ENCODE results near the gene DBP.
A peak's percentile ranks its signal among the peaks of the same experiment; 100 is the strongest.

Gene DBP

GRCh38 chr19:48654299-48655059, 17.3 kb upstream of the DBP start:
- no peaks in the 10 kb centered on the region for H3K4me1 ChIP-seq (ENCODE audit: control insufficient read depth, insufficient read depth, low read length, poor library complexity, severe bottlenecking)
- H3K27me3 ChIP-seq (replicated peaks; ENCODE audit: control insufficient read depth, insufficient read depth, low read length, poor library complexity, severe bottlenecking), result no peaks in the 10 kb centered on the region
- H3K36me3 ChIP-seq (ENCODE audit: control insufficient read depth, insufficient read depth, low read length), result no peaks in the 10 kb centered on the region
- H3K27ac ChIP-seq (ENCODE audit: insufficient read depth, low read length, poor library complexity, severe bottlenecking), result no peak overlapping the region
- no peak for DNase-seq
- no peak overlapping the region for H3K4me3 ChIP-seq (ENCODE audit: insufficient read depth, low read depth, low read length, poor library complexity, severe bottlenecking)
- no peaks in the 10 kb centered on the region for H3K9me3 ChIP-seq (ENCODE audit: control insufficient read depth, low read length)

GRCh38 chr19:48651683-48652048, 14.5 kb upstream of the DBP start:
- H3K27ac ChIP-seq (ENCODE audit: insufficient read depth, low read length, poor library complexity, severe bottlenecking), result no peak overlapping the region
- DNase-seq, result no peak
- no peaks in the 10 kb centered on the region for H3K9me3 ChIP-seq (ENCODE audit: control insufficient read depth, low read length)
- no peak overlapping the region for H3K4me3 ChIP-seq (ENCODE audit: insufficient read depth, low read depth, low read length, poor library complexity, severe bottlenecking)
- H3K36me3 ChIP-seq (ENCODE audit: control insufficient read depth, insufficient read depth, low read length), result no peaks in the 10 kb centered on the region
- H3K27me3 ChIP-seq (replicated peaks; ENCODE audit: control insufficient read depth, insufficient read depth, low read length, poor library complexity, severe bottlenecking), result no peaks in the 10 kb centered on the region
- H3K4me1 ChIP-seq (ENCODE audit: control insufficient read depth, insufficient read depth, low read length, poor library complexity, severe bottlenecking), result peaks cover 6% of the 10 kb centered on the region

- Histone ChIP-seq H3K27me3 (replicated peaks; ENCODE audit: control insufficient read depth, insufficient read depth, low read length, poor library complexity, severe bottlenecking) (no peaks in the 10 kb centered on the region), H3K4me1 (ENCODE audit: control insufficient read depth, insufficient read depth, low read length, poor library complexity, severe bottlenecking) (peaks cover 9% of the 10 kb centered on the region), H3K27ac (ENCODE audit: insufficient read depth, low read length, poor library complexity, severe bottlenecking) (no peak overlapping the region), H3K4me3 (ENCODE audit: insufficient read depth, low read depth, low read length, poor library complexity, severe bottlenecking) (no peak overlapping the region), H3K9me3 (ENCODE audit: control insufficient read depth, low read length) (no peaks in the 10 kb centered on the region), H3K36me3 (ENCODE audit: control insufficient read depth, insufficient read depth, low read length) (no peaks in the 10 kb centered on the region)
- DNase-seq, result no peak
These were observed 13.9 kb upstream of the DBP start for GRCh38 chr19:48650974-48651682.

GRCh38 chr19:48648134-48648533, 11.0 kb upstream of the DBP start:
- Histone ChIP-seq H3K4me3 (ENCODE audit: insufficient read depth, low read depth, low read length, poor library complexity, severe bottlenecking) (no peak overlapping the region), H3K27ac (ENCODE audit: insufficient read depth, low read length, poor library complexity, severe bottlenecking) (no peak overlapping the region), H3K27me3 (replicated peaks; ENCODE audit: control insufficient read depth, insufficient read depth, low read length, poor library complexity, severe bottlenecking) (no peaks in the 10 kb centered on the region), H3K36me3 (ENCODE audit: control insufficient read depth, insufficient read depth, low read length) (no peaks in the 10 kb centered on the region), H3K9me3 (ENCODE audit: control insufficient read depth, low read length) (no peaks in the 10 kb centered on the region), H3K4me1 (ENCODE audit: control insufficient read depth, insufficient read depth, low read length, poor library complexity, severe bottlenecking) (peaks cover 26% of the 10 kb centered on the region)
- DNase-seq, result no peak

- H3K4me3 ChIP-seq (ENCODE audit: insufficient read depth, low read depth, low read length, poor library complexity, severe bottlenecking), result peak overlapping the region; percentile 59
These were observed 9.6 kb upstream of the DBP start for GRCh38 chr19:48646722-48647216.

GRCh38 chr19:48646001-48646721, 9.0 kb upstream of the DBP start, which contains the start of gene CA11:
CA11 (minus strand) TSS chr19:48646187; CDS start chr19:48645632, 555 bp downstream.
- DNase-seq, result peak; percentile 84 to 89 (median 88)
- H3K4me1 ChIP-seq (ENCODE audit: control insufficient read depth, insufficient read depth, low read length, poor library complexity, severe bottlenecking), result peaks cover 26% of the 10 kb centered on the region
- peak within 1 kb of the TSS; percentile 59 for H3K4me3 ChIP-seq (ENCODE audit: insufficient read depth, low read depth, low read length, poor library complexity, severe bottlenecking)

More at GRCh38 chr19:48646722-48647216, 9.6 kb upstream of the DBP start:
- Histone ChIP-seq H3K36me3 (ENCODE audit: control insufficient read depth, insufficient read depth, low read length) (no peaks in the 10 kb centered on the region), H3K27me3 (replicated peaks; ENCODE audit: control insufficient read depth, insufficient read depth, low read length, poor library complexity, severe bottlenecking) (no peaks in the 10 kb centered on the region), H3K4me1 (ENCODE audit: control insufficient read depth, insufficient read depth, low read length, poor library complexity, severe bottlenecking) (peaks cover 26% of the 10 kb centered on the region), H3K27ac (ENCODE audit: insufficient read depth, low read length, poor library complexity, severe bottlenecking) (peak overlapping the region; percentile 85), H3K9me3 (ENCODE audit: control insufficient read depth, low read length) (no peaks in the 10 kb centered on the region)
- DNase-seq, result no peak

GRCh38 chr19:48645620-48646000, 8.4 kb upstream of the DBP start:
- H3K27me3 ChIP-seq (replicated peaks; ENCODE audit: control insufficient read depth, insufficient read depth, low read length, poor library complexity, severe bottlenecking), result no peaks in the 10 kb centered on the region
- DNase-seq, result no peak
- H3K9me3 ChIP-seq (ENCODE audit: control insufficient read depth, low read length), result no peaks in the 10 kb centered on the region
- H3K27ac ChIP-seq (ENCODE audit: insufficient read depth, low read length, poor library complexity, severe bottlenecking), result peak overlapping the region; percentile 85
- no peaks in the 10 kb centered on the region for H3K36me3 ChIP-seq (ENCODE audit: control insufficient read depth, insufficient read depth, low read length)
- peaks cover 26% of the 10 kb centered on the region for H3K4me1 ChIP-seq (ENCODE audit: control insufficient read depth, insufficient read depth, low read length, poor library complexity, severe bottlenecking)
- peak overlapping the region; percentile 59 for H3K4me3 ChIP-seq (ENCODE audit: insufficient read depth, low read depth, low read length, poor library complexity, severe bottlenecking)

More at GRCh38 chr19:48646001-48646721, 9.0 kb upstream of the DBP start, which contains the start of gene CA11:
- Histone ChIP-seq H3K27me3 (replicated peaks; ENCODE audit: control insufficient read depth, insufficient read depth, low read length, poor library complexity, severe bottlenecking) (no peaks in the 10 kb centered on the region), H3K9me3 (ENCODE audit: control insufficient read depth, low read length) (no peaks in the 10 kb centered on the region), H3K36me3 (ENCODE audit: control insufficient read depth, insufficient read depth, low read length) (no peaks in the 10 kb centered on the region), H3K27ac (ENCODE audit: insufficient read depth, low read length, poor library complexity, severe bottlenecking) (peak within 1 kb of the TSS; percentile 85)

GRCh38 chr19:48644839-48645619, 7.8 kb upstream of the DBP start:
- DNase-seq, result peak; percentile 50 to 68 (median 58)
- H3K36me3 ChIP-seq (ENCODE audit: control insufficient read depth, insufficient read depth, low read length), result no peaks in the 10 kb centered on the region
- H3K9me3 ChIP-seq (ENCODE audit: control insufficient read depth, low read length), result no peaks in the 10 kb centered on the region
- peak overlapping the region; percentile 59 for H3K4me3 ChIP-seq (ENCODE audit: insufficient read depth, low read depth, low read length, poor library complexity, severe bottlenecking)
- H3K27ac ChIP-seq (ENCODE audit: insufficient read depth, low read length, poor library complexity, severe bottlenecking), result peak overlapping the region; percentile 85
- H3K27me3 ChIP-seq (replicated peaks; ENCODE audit: control insufficient read depth, insufficient read depth, low read length, poor library complexity, severe bottlenecking), result no peaks in the 10 kb centered on the region
- peaks cover 26% of the 10 kb centered on the region for H3K4me1 ChIP-seq (ENCODE audit: control insufficient read depth, insufficient read depth, low read length, poor library complexity, severe bottlenecking)

- Histone ChIP-seq H3K4me3 (ENCODE audit: insufficient read depth, low read depth, low read length, poor library complexity, severe bottlenecking) (no peak overlapping the region), H3K4me1 (ENCODE audit: control insufficient read depth, insufficient read depth, low read length, poor library complexity, severe bottlenecking) (peaks cover 26% of the 10 kb centered on the region), H3K27ac (ENCODE audit: insufficient read depth, low read length, poor library complexity, severe bottlenecking) (no peak overlapping the region), H3K27me3 (replicated peaks; ENCODE audit: control insufficient read depth, insufficient read depth, low read length, poor library complexity, severe bottlenecking) (no peaks in the 10 kb centered on the region), H3K36me3 (ENCODE audit: control insufficient read depth, insufficient read depth, low read length) (no peaks in the 10 kb centered on the region), H3K9me3 (ENCODE audit: control insufficient read depth, low read length) (no peaks in the 10 kb centered on the region)
- no peak for DNase-seq
These were observed 7.2 kb upstream of the DBP start for GRCh38 chr19:48644355-48644754.
